Progenitor cell of endocrine pancreas (in vitro differentiated cells): ENCODE results near the gene LYPD6. TPM values are rescaled to one million over a fixed set of nuclear protein-coding genes. Genes with fewer than 3 reads are reported as not detected.
A peak's percentile ranks its signal among the peaks of the same experiment; 100 is the strongest.

Experiments
- DNase-seq: peaks from one replicate; pipeline ENCODE4 v3.0.0; 2021; ENCODE audit warnings: low spot score; ENCODE audit not compliant: unreplicated experiment
- H3K27ac Mint-ChIP-seq: 2 replicates; pipeline ENCODE4 v1.8.0; 2021; ENCODE audit warnings: mild to moderate bottlenecking, moderate library complexity, mixed read lengths
- H3K27me3 Mint-ChIP-seq: 2 replicates; pipeline ENCODE4 v1.8.0; 2021; ENCODE audit warnings: mixed read lengths
- H3K36me3 Mint-ChIP-seq: 2 replicates; pipeline ENCODE4 v1.8.0; 2022; ENCODE audit warnings: mixed read lengths; ENCODE audit not compliant: insufficient read depth
- H3K4me1 Mint-ChIP-seq: 2 replicates; pipeline ENCODE4 v1.8.0; 2021; ENCODE audit warnings: low read depth, mixed read lengths
- H3K4me3 Mint-ChIP-seq: 2 replicates; pipeline ENCODE4 v1.8.0; 2021; ENCODE audit warnings: low read depth, mild to moderate bottlenecking, moderate library complexity, mixed read lengths
- H3K9me3 Mint-ChIP-seq: 2 replicates; pipeline ENCODE4 v1.8.0; 2021; ENCODE audit warnings: low read depth, mixed read lengths
- total RNA-seq: library from RNA; stranded (reverse); gene quantifications from 2 replicates; pipeline ENCODE4 v1.2.1, GENCODE V29; 2021
- TF ChIP-seq, protein P1 (sequence below): fragments of 200-600 bp; sonication (generic); IDR thresholded peaks from one replicate; pipeline ENCODE4 v1.5.0; 2021; ENCODE audit warnings: antibody characterized with exemption, mild to moderate bottlenecking; ENCODE audit not compliant: unreplicated experiment

Gene LYPD6
- total RNA-seq, 1 donor from 2014 or later = 30.1 TPM

DNA sequence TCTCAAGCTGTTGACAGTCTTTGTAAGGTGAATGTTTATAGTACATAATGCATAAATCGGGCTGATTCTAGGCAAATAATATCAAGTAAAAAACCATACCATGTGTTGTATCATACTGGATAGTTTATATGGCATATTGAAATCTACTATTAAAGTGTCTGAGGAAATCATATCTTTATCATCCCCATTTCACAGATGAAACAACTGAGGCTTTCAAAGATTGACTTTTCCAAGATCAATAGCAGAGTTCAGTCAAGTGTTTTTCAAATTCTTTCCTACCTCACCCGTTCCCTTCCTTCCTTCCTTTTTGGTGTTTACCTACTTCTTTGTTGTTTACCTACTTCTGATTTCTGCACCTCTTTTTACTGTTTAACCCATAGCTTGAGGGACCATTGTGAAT lies 2.0 kb downstream of the LYPD6 start:
- H3K4me3 Mint-ChIP-seq = peak overlapping the region; percentile 93
- peaks cover 8% of the 10 kb centered on the region for H3K9me3 Mint-ChIP-seq
- H3K36me3 Mint-ChIP-seq = peaks cover 11% of the 10 kb centered on the region
- peaks cover 34% of the 10 kb centered on the region for H3K4me1 Mint-ChIP-seq
- DNase-seq = no peak
- H3K27me3 Mint-ChIP-seq = peaks cover 3% of the 10 kb centered on the region
- TF ChIP-seq, protein P1, sequence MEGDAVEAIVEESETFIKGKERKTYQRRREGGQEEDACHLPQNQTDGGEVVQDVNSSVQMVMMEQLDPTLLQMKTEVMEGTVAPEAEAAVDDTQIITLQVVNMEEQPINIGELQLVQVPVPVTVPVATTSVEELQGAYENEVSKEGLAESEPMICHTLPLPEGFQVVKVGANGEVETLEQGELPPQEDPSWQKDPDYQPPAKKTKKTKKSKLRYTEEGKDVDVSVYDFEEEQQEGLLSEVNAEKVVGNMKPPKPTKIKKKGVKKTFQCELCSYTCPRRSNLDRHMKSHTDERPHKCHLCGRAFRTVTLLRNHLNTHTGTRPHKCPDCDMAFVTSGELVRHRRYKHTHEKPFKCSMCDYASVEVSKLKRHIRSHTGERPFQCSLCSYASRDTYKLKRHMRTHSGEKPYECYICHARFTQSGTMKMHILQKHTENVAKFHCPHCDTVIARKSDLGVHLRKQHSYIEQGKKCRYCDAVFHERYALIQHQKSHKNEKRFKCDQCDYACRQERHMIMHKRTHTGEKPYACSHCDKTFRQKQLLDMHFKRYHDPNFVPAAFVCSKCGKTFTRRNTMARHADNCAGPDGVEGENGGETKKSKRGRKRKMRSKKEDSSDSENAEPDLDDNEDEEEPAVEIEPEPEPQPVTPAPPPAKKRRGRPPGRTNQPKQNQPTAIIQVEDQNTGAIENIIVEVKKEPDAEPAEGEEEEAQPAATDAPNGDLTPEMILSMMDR = no peak
- H3K27ac Mint-ChIP-seq = peak overlapping the region; percentile 3

DNA sequence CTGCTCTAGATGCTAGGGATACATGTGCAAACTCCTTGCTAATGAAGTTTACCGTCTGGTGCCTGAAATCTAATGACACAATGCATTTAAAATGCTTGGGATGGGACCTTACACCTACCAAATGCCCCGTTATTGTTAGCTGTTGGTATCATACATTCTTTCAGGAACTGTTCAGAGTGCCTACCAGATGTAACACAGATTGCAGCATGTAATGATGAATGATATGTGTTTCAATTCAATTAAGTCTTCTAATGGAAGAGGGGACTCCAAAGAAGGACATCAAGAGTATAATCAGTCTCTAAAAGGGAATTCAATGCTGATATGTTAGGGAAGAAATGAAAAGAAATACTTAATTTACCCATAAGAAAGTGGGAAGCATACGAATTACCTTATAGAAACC lies 3.2 kb downstream of the LYPD6 start:
- TF ChIP-seq, protein P1 = no peak
- H3K27me3 Mint-ChIP-seq = no peaks in the 10 kb centered on the region
- peaks cover 32% of the 10 kb centered on the region for H3K4me1 Mint-ChIP-seq
- H3K9me3 Mint-ChIP-seq = peaks cover 13% of the 10 kb centered on the region
- no peak overlapping the region for H3K4me3 Mint-ChIP-seq
- H3K27ac Mint-ChIP-seq = no peak overlapping the region
- H3K36me3 Mint-ChIP-seq = peaks cover 15% of the 10 kb centered on the region
- no peak for DNase-seq

DNA sequence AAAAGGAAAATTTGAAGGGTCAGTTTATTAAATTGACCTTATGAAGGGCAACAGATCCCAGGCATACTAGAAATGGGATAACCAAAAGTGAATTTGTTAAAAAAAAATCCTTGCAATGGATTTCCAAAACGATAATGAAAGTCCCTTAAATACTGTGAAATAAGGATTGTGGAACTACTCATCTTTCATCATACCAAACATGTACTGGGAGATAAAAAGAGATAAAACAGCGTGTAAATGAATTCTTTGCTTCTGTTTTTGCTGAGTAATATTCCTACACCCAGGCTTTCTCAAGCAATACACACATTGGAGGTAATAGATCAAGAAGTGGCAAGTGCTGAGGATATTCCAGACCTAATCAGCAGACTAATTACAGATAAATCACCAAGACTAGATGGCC lies 3.8 kb downstream of the LYPD6 start:
- H3K4me1 Mint-ChIP-seq = peaks cover 34% of the 10 kb centered on the region
- no peak overlapping the region for H3K27ac Mint-ChIP-seq
- no peaks in the 10 kb centered on the region for H3K27me3 Mint-ChIP-seq
- TF ChIP-seq, protein P1 = no peak
- no peak overlapping the region for H3K4me3 Mint-ChIP-seq
- H3K36me3 Mint-ChIP-seq = peaks cover 15% of the 10 kb centered on the region
- no peak for DNase-seq
- peaks cover 13% of the 10 kb centered on the region for H3K9me3 Mint-ChIP-seq

DNA sequence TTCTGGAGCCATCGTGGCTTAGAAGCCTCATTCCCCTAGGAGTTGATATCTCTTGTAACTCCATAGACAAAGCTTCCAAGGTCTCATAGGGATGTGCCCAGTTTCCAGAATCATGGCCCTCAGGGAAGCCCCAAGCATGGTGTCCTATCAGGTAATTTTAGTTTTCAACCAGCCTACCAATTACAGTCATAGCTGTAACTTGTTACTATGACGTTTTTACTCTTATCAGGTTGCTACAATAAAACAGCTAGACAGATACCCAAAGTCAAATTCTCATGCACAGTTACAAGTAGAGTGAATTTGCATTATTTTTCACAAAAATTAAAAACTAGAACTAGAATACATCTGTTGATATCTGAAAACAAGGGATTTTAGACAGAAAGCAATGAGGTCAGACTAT lies 8.9 kb downstream of the LYPD6 start:
- H3K4me3 Mint-ChIP-seq = no peak overlapping the region
- no peak for DNase-seq
- H3K27ac Mint-ChIP-seq = no peak overlapping the region
- peaks cover 15% of the 10 kb centered on the region for H3K4me1 Mint-ChIP-seq
- H3K27me3 Mint-ChIP-seq = no peaks in the 10 kb centered on the region
- H3K9me3 Mint-ChIP-seq = peaks cover 13% of the 10 kb centered on the region
- peaks cover 18% of the 10 kb centered on the region for H3K36me3 Mint-ChIP-seq
- TF ChIP-seq, protein P1 = no peak

DNA sequence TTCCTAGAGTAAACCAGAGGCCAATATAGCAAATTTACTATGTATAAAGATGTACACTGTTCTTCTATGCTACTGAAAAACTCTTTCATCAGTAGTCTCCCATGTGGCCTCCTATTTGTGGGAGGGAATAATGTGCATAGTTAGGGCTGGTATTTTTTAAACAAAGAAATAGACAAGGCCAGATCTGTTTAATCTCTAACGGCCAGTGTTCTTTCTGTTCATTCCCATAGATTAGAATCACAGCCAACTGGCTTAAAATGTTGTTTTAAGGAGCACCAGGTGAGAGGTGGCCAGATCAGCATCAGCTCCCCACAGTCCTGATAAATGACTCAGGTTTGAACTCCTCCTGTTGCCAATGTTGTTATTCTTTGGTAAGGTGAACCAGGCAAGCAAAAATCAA lies 12.1 kb downstream of the LYPD6 start:
- DNase-seq = no peak
- H3K36me3 Mint-ChIP-seq = peaks cover 9% of the 10 kb centered on the region
- H3K4me3 Mint-ChIP-seq = no peak overlapping the region
- peak overlapping the region; percentile 37 for H3K27ac Mint-ChIP-seq
- TF ChIP-seq, protein P1 = no peak
- no peaks in the 10 kb centered on the region for H3K27me3 Mint-ChIP-seq
- peaks cover 13% of the 10 kb centered on the region for H3K4me1 Mint-ChIP-seq
- H3K9me3 Mint-ChIP-seq = peaks cover 4% of the 10 kb centered on the region
